Adrenal gland (tissue), 5 donors: Measurements from ENCODE around the gene SEMA4F.

ENCODE experiments used
- CTCF ChIP-seq, 6 experiments: fragments of 450-650 bp in 4 of 6; fragments of 200-600 bp in 2 of 6; sonication (generic) in 1 of 6; IDR thresholded peaks; 1 replicate in 5 of 6; 2 replicates in 1 of 6; pipeline versions ENCODE4 v1.5.1 to v1.8.0; 2016 to 2021; ENCODE audit warnings: antibody characterized with exemption in 6 of 6, mild to moderate bottlenecking in 2 of 6, moderate library complexity in 1 of 6
- POLR2A ChIP-seq, 2 donors: fragments of 450-650 bp; IDR thresholded peaks; one replicate each; pipeline ENCODE4 v1.6.1; 2017; ENCODE audit warnings: antibody characterized with exemption in 2 of 2, mild to moderate bottlenecking in 2 of 2, moderate library complexity in 1 of 2
- donor health status: DM: no; HTN: no; CAD: no.

GRCh38 chr2:74606927-74607326, 47.1 kb upstream of the SEMA4F start:
- TF ChIP-seq CTCF (IDR thresholded peaks at IDR 0.05) (no peak), POLR2A (IDR thresholded peaks at IDR 0.05) (no peak)
